SK-N-SH treated with all-trans-retinoic acid at 6 μM for 48 hours (cell line): Measurements from ENCODE around the gene CLEC4D.

ENCODE experiments used
- ATAC-seq: fragments of 200-7000 bp; cut with Tn5 transposase; 3 replicates; pipeline ENCODE4 v1.9.1; 2020; ENCODE audit warnings: mild to moderate bottlenecking, moderate library complexity
- ARNTL ChIP-seq: fragments of 450-650 bp; formaldehyde crosslinking; IDR thresholded peaks from 2 replicates; pipeline ENCODE4 v1.5.0; 2020; ENCODE audit warnings: low read depth, mild to moderate bottlenecking, moderate library complexity, borderline replicate concordance
- BACH2 ChIP-seq: fragments of 250-450 bp; sonication (Bioruptor Pico); IDR thresholded peaks from 2 replicates; pipeline ENCODE4 v1.9.0; 2021; ENCODE audit warnings: mild to moderate bottlenecking, borderline replicate concordance
- CREB5 ChIP-seq: fragments of 250-450 bp; sonication (Bioruptor Pico); IDR thresholded peaks from 2 replicates; pipeline ENCODE4 v1.5.1; 2020; ENCODE audit warnings: low read depth, mild to moderate bottlenecking, moderate library complexity
- CSDC2 ChIP-seq: fragments of 250-450 bp; sonication (Bioruptor Pico); IDR thresholded peaks from 2 replicates; pipeline ENCODE4 v1.5.0; 2020; ENCODE audit warnings: mild to moderate bottlenecking, moderate library complexity
- CSRNP3 ChIP-seq: fragments of 250-450 bp; sonication (Bioruptor Pico); IDR thresholded peaks from 2 replicates; pipeline ENCODE4 v1.5.1; 2021; ENCODE audit warnings: mild to moderate bottlenecking, moderate library complexity
- ESRRG ChIP-seq: fragments of 250-450 bp; sonication (Bioruptor Pico); IDR thresholded peaks from 2 replicates; pipeline ENCODE4 v1.6.1; 2021; ENCODE audit warnings: mild to moderate bottlenecking
- GLIS3 ChIP-seq: fragments of 250-450 bp; sonication (Bioruptor Pico); IDR thresholded peaks from 2 replicates; pipeline ENCODE4 v1.5.0; 2020; ENCODE audit warnings: mild to moderate bottlenecking, moderate library complexity
- ISL1 ChIP-seq: fragments of 250-450 bp; sonication (Bioruptor Pico); IDR thresholded peaks from 2 replicates; pipeline ENCODE4 v2.1.2; 2022; ENCODE audit warnings: mild to moderate bottlenecking, moderate library complexity
- POU6F1 ChIP-seq: fragments of 250-450 bp; sonication (Bioruptor Pico); IDR thresholded peaks from 2 replicates; pipeline ENCODE4 v1.8.0; 2021; ENCODE audit warnings: low read depth, mild to moderate bottlenecking, moderate library complexity, borderline replicate concordance
- PPARA ChIP-seq: fragments of 250-450 bp; sonication (Bioruptor Pico); IDR thresholded peaks from 2 replicates; pipeline ENCODE4 v1.5.0; 2020; ENCODE audit warnings: mild to moderate bottlenecking, borderline replicate concordance
- RARB ChIP-seq: fragments of 250-450 bp; sonication (Bioruptor Pico); IDR thresholded peaks from 2 replicates; pipeline ENCODE4 v1.8.0; 2021; ENCODE audit warnings: mild to moderate bottlenecking, moderate library complexity
- SNAI2 ChIP-seq: fragments of 250-450 bp; sonication (Bioruptor Pico); IDR thresholded peaks from 2 replicates; pipeline ENCODE4 v1.5.0; 2020; ENCODE audit warnings: mild to moderate bottlenecking, moderate library complexity
- TCF4 ChIP-seq: fragments of 250-450 bp; sonication (Bioruptor Pico); IDR thresholded peaks from 2 replicates; pipeline ENCODE4 v1.8.0; 2021; ENCODE audit warnings: mild to moderate bottlenecking, moderate library complexity, borderline replicate concordance
- TOX ChIP-seq: fragments of 250-450 bp; sonication (Bioruptor Pico); IDR thresholded peaks from 2 replicates; pipeline ENCODE4 v1.8.0; 2021; ENCODE audit warnings: mild to moderate bottlenecking, moderate library complexity, borderline replicate concordance
- TSHZ2 ChIP-seq: fragments of 250-450 bp; sonication (Bioruptor Pico); IDR thresholded peaks from 2 replicates; pipeline ENCODE4 v1.5.0; 2020; ENCODE audit warnings: mild to moderate bottlenecking, moderate library complexity
- ZC3H10 ChIP-seq: fragments of 250-450 bp; sonication (Bioruptor Pico); IDR thresholded peaks from 2 replicates; pipeline ENCODE4 v1.5.1; 2021; ENCODE audit warnings: mild to moderate bottlenecking, moderate library complexity
- ZFP3 ChIP-seq: fragments of 250-450 bp; sonication (Bioruptor Pico); IDR thresholded peaks from 2 replicates; pipeline ENCODE4 v1.5.0; 2020; ENCODE audit warnings: mild to moderate bottlenecking, moderate library complexity
- ZFP30 ChIP-seq: fragments of 450-650 bp; formaldehyde crosslinking; IDR thresholded peaks from 2 replicates; pipeline ENCODE4 v1.5.0; 2022; ENCODE audit warnings: mild to moderate bottlenecking, moderate library complexity
- ZNF565 ChIP-seq: fragments of 450-650 bp; formaldehyde crosslinking; conservative IDR thresholded peaks from 2 replicates; pipeline ENCODE4 v1.5.0; 2020; ENCODE audit warnings: low read depth, mild to moderate bottlenecking, moderate library complexity
- ZNF70 ChIP-seq: fragments of 450-650 bp; formaldehyde crosslinking; IDR thresholded peaks from 2 replicates; pipeline ENCODE4 v1.5.0; 2020; ENCODE audit warnings: mild to moderate bottlenecking, moderate library complexity
- ZNF8 ChIP-seq: fragments of 450-650 bp; formaldehyde crosslinking; IDR thresholded peaks from 2 replicates; pipeline ENCODE4 v1.5.0; 2020; ENCODE audit warnings: mild to moderate bottlenecking, moderate library complexity

CLEC4D gene

GRCh38 chr12:8499616-8500015 is 13.7 kb upstream of the CLEC4D start:
- TF ChIP-seq CSRNP3 (CRISPR knock-in tag) (no peak), TCF4 (no peak), ZFP30 (no peak), TOX (CRISPR knock-in tag) (no peak), POU6F1 (CRISPR knock-in tag) (no peak), ZFP3 (CRISPR knock-in tag) (no peak), BACH2 (no peak), GLIS3 (CRISPR knock-in tag) (no peak), ZC3H10 (CRISPR knock-in tag) (no peak)
- no peak for ATAC-seq

DNA sequence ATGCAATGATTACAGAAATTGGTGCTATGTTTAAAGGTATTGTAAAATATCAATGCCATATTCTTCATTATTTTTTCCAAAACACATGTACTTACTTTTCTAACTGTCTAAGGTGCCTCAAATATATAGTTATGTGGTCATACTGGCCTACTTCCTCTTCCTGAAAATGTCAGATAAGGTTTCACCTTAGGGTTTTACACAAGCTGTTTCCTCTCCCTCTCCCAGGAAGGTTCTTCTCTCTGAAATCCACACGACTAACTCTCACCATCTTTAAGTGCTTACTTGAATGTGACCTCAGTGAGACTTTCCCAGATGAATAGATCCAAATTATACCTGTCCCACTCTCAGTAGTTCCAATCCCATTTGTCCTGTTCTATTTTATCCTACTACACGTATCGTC is 11.6 kb upstream of the CLEC4D start:
- TF ChIP-seq BACH2 (no peak), TCF4 (no peak), ISL1 (CRISPR knock-in tag) (no peak), ARNTL (CRISPR knock-in tag) (no peak), ESRRG (CRISPR knock-in tag) (no peak), PPARA (CRISPR knock-in tag) (no peak), CSDC2 (no peak), ZC3H10 (CRISPR knock-in tag) (no peak), RARB (no peak), ZFP30 (no peak), TOX (CRISPR knock-in tag) (no peak), POU6F1 (CRISPR knock-in tag) (no peak), CSRNP3 (CRISPR knock-in tag) (no peak), SNAI2 (no peak), ZNF565 (no peak), TSHZ2 (CRISPR knock-in tag) (no peak), ZNF8 (no peak), GLIS3 (CRISPR knock-in tag) (no peak)
- ATAC-seq = no peak

DNA sequence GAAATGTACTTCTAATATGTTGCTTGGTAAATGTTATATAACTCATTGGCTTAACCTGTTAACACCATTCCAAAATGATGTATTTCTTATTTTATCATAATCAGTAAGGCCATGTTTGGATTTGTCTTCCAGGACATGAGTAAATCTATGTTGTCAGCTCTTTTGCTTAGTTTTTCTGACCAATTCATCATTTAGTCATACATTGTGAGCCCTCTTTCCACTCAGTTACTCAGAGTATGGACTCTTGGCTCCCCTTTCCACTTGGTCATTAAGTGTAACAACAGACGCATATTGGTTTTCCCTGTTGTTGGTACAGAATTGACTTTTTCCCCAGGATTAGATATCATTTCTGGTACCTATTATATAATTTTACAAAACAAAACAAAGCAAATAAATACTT is 9.0 kb upstream of the CLEC4D start:
- TF ChIP-seq PPARA (CRISPR knock-in tag) = no peak
- TF ChIP-seq ZC3H10 (CRISPR knock-in tag) = no peak
- no peak for TF ChIP-seq CREB5 (CRISPR knock-in tag)
- TF ChIP-seq TOX (CRISPR knock-in tag) = no peak
- no peak for TF ChIP-seq SNAI2
- TF ChIP-seq ZNF70 (CRISPR knock-in tag) = no peak
- no peak for TF ChIP-seq ESRRG (CRISPR knock-in tag)
- no peak for TF ChIP-seq POU6F1 (CRISPR knock-in tag)
- TF ChIP-seq GLIS3 (CRISPR knock-in tag) = no peak
- no peak for TF ChIP-seq ZFP30
- TF ChIP-seq CSDC2 = no peak

More for the DNA sequence above, 9.0 kb upstream of the CLEC4D start:
- ATAC-seq = no peak
